Astrocyte (in vitro differentiated cells and primary cell): Measurements from ENCODE around the gene SIGLEC15. TPM values are rescaled to one million over a fixed set of nuclear protein-coding genes. Genes with fewer than 3 reads are reported as not detected.

Source experiments
- DNase-seq: peaks from one replicate; pipeline ENCODE4 v3.0.0-alpha.2; 2010; ENCODE audit warnings: low read depth
- FAIRE-seq: peaks from 2 replicates; lab custom pipeline; 2011; peaks lifted over from hg19 to GRCh38; lab: Jason Lieb, UNC
- H2AFZ ChIP-seq: 2 replicates; pipeline ENCODE4 v1.6.0; 2012; ENCODE audit warnings: low read depth, low read length, inconsistent platforms
- H3K27ac ChIP-seq: 2 replicates; pipeline ENCODE4 v1.5.1; 2011; ENCODE audit warnings: low read depth, low read length, inconsistent platforms
- H3K27me3 ChIP-seq: 2 replicates; pipeline ENCODE4 v1.6.0; 2011; ENCODE audit warnings: low read length, inconsistent platforms; ENCODE audit not compliant: insufficient read depth
- H3K36me3 ChIP-seq: 2 replicates; pipeline ENCODE4 v1.5.1; 2011; ENCODE audit warnings: low read length, inconsistent platforms; ENCODE audit not compliant: insufficient read depth
- H3K4me1 ChIP-seq: 2 replicates; pipeline ENCODE4 v1.5.1; 2011; ENCODE audit warnings: low read length, inconsistent platforms; ENCODE audit not compliant: insufficient read depth
- H3K4me2 ChIP-seq: 2 replicates; pipeline ENCODE4 v1.6.0; 2012; ENCODE audit warnings: low read length, inconsistent platforms
- H3K4me3 ChIP-seq: 2 replicates; pipeline ENCODE4 v1.5.1; 2011; ENCODE audit warnings: low read depth, mild to moderate bottlenecking, low read length, inconsistent platforms; ENCODE audit not compliant: insufficient read depth
- H3K79me2 ChIP-seq: 2 replicates; pipeline ENCODE4 v1.6.0; 2012; ENCODE audit warnings: mild to moderate bottlenecking, low read length, inconsistent platforms; ENCODE audit not compliant: insufficient read depth
- H3K9ac ChIP-seq: 2 replicates; pipeline ENCODE4 v1.6.0; 2012; ENCODE audit warnings: mild to moderate bottlenecking, low read length, inconsistent platforms
- H3K9me3 ChIP-seq: 2 replicates; pipeline ENCODE4 v1.5.1; 2012; ENCODE audit warnings: low read depth, mild to moderate bottlenecking, low read length, inconsistent platforms; ENCODE audit not compliant: insufficient read depth
- H4K20me1 ChIP-seq: 2 replicates; pipeline ENCODE4 v1.6.0; 2012; ENCODE audit warnings: low read length, inconsistent platforms; ENCODE audit not compliant: insufficient read depth
- H3K27ac Mint-ChIP-seq: one replicate; pipeline ENCODE4 v1.8.0; 2021; ENCODE audit warnings: mild to moderate bottlenecking, mixed read lengths; ENCODE audit not compliant: unreplicated experiment
- H3K27me3 Mint-ChIP-seq: one replicate; pipeline ENCODE4 v1.8.0; 2021; ENCODE audit warnings: low read depth, mixed read lengths; ENCODE audit not compliant: unreplicated experiment
- H3K36me3 Mint-ChIP-seq: one replicate; pipeline ENCODE4 v1.8.0; 2021; ENCODE audit warnings: low read depth, mixed read lengths; ENCODE audit not compliant: unreplicated experiment
- H3K4me1 Mint-ChIP-seq: one replicate; pipeline ENCODE4 v1.8.0; 2021; ENCODE audit warnings: low read depth, mixed read lengths; ENCODE audit not compliant: unreplicated experiment
- H3K4me3 Mint-ChIP-seq: one replicate; pipeline ENCODE4 v1.8.0; 2021; ENCODE audit warnings: mild to moderate bottlenecking, moderate library complexity, mixed read lengths; ENCODE audit not compliant: unreplicated experiment
- H3K9me3 Mint-ChIP-seq: one replicate; pipeline ENCODE4 v1.8.0; 2021; ENCODE audit warnings: mild to moderate bottlenecking, mixed read lengths; ENCODE audit not compliant: unreplicated experiment
- CTCF ChIP-seq: IDR thresholded peaks from 2 replicates; pipeline ENCODE4 v1.5.1; 2011; ENCODE audit warnings: low read depth, mild to moderate bottlenecking, inconsistent platforms, low read length, moderate library complexity; ENCODE audit not compliant: insufficient read depth
- EZH2 ChIP-seq: IDR thresholded peaks from 2 replicates; pipeline ENCODE4 v1.6.1; 2012; ENCODE audit warnings: mild to moderate bottlenecking, low read length, inconsistent platforms; ENCODE audit not compliant: insufficient read depth
- total RNA-seq: library from RNA; stranded (reverse); gene quantifications from 2 replicates; pipeline ENCODE4 v1.2.1, GENCODE V29; 2021

Gene SIGLEC15
- total RNA-seq, 1 donor from 2014 or later: 0.27 TPM

- H3K27ac ChIP-seq: no peak overlapping the region
- no peak overlapping the region for H3K27ac Mint-ChIP-seq
- H3K27me3 ChIP-seq: no peaks in the 10 kb centered on the region
- H3K4me3 Mint-ChIP-seq: no peak overlapping the region
- H3K4me3 ChIP-seq: no peak overlapping the region
- FAIRE-seq (no peak), DNase-seq (peak; percentile 29)
- H3K4me1 Mint-ChIP-seq: no peaks in the 10 kb centered on the region
- no peaks in the 10 kb centered on the region for H3K9me3 ChIP-seq
- peaks cover 2% of the 10 kb centered on the region for H3K9me3 Mint-ChIP-seq
- H3K4me1 ChIP-seq: no peaks in the 10 kb centered on the region
- H3K27me3 Mint-ChIP-seq: no peaks in the 10 kb centered on the region
- no peak overlapping the region for H2AFZ ChIP-seq
- H3K36me3 Mint-ChIP-seq: peaks cover 11% of the 10 kb centered on the region
- no peaks in the 10 kb centered on the region for H3K79me2 ChIP-seq
- no peak overlapping the region for H3K9ac ChIP-seq
- no peak overlapping the region for H3K4me2 ChIP-seq
- H4K20me1 ChIP-seq: peaks cover 5% of the 10 kb centered on the region
- no peak for TF ChIP-seq EZH2
- TF ChIP-seq CTCF: peak; percentile 99
- peaks cover 21% of the 10 kb centered on the region for H3K36me3 ChIP-seq
Observed at GRCh38 chr18:45879681-45880655, 54.5 kb downstream of the SIGLEC15 start.

- H3K4me2 ChIP-seq: no peak overlapping the region
- no peak overlapping the region for H3K27ac Mint-ChIP-seq
- no peak overlapping the region for H3K4me3 Mint-ChIP-seq
- H3K27me3 Mint-ChIP-seq: no peaks in the 10 kb centered on the region
- no peaks in the 10 kb centered on the region for H3K9me3 ChIP-seq
- H4K20me1 ChIP-seq: peaks cover 5% of the 10 kb centered on the region
- H2AFZ ChIP-seq: no peak overlapping the region
- no peak for TF ChIP-seq CTCF
- no peak for TF ChIP-seq EZH2
- no peak overlapping the region for H3K27ac ChIP-seq
- no peaks in the 10 kb centered on the region for H3K27me3 ChIP-seq
- H3K36me3 ChIP-seq: peaks cover 21% of the 10 kb centered on the region
- H3K4me3 ChIP-seq: no peak overlapping the region
- no peaks in the 10 kb centered on the region for H3K9me3 Mint-ChIP-seq
- no peaks in the 10 kb centered on the region for H3K79me2 ChIP-seq
- DNase-seq (no peak), FAIRE-seq (no peak)
- H3K4me1 ChIP-seq: no peaks in the 10 kb centered on the region
- no peak overlapping the region for H3K9ac ChIP-seq
- H3K4me1 Mint-ChIP-seq: no peaks in the 10 kb centered on the region
- peaks cover 5% of the 10 kb centered on the region for H3K36me3 Mint-ChIP-seq
Observed at GRCh38 chr18:45880876-45881558, 55.5 kb downstream of the SIGLEC15 start.
